SIG-M5 treated with dmso at 0.1 percent for 504 hours (cell line): Measurements from ENCODE around the gene SPIRE1.
"Not testable (repeated sequence)": the region's sequence is repeated elsewhere in the genome, so short reads cannot be mapped to it uniquely, and the experiment has no call there.

ENCODE experiments used
- DNase-seq: peaks from one replicate; lab custom pipeline; 2025; ENCODE audit not compliant: unreplicated experiment; lab: John Stamatoyannopoulos, UW

The SPIRE1 gene

DNA sequence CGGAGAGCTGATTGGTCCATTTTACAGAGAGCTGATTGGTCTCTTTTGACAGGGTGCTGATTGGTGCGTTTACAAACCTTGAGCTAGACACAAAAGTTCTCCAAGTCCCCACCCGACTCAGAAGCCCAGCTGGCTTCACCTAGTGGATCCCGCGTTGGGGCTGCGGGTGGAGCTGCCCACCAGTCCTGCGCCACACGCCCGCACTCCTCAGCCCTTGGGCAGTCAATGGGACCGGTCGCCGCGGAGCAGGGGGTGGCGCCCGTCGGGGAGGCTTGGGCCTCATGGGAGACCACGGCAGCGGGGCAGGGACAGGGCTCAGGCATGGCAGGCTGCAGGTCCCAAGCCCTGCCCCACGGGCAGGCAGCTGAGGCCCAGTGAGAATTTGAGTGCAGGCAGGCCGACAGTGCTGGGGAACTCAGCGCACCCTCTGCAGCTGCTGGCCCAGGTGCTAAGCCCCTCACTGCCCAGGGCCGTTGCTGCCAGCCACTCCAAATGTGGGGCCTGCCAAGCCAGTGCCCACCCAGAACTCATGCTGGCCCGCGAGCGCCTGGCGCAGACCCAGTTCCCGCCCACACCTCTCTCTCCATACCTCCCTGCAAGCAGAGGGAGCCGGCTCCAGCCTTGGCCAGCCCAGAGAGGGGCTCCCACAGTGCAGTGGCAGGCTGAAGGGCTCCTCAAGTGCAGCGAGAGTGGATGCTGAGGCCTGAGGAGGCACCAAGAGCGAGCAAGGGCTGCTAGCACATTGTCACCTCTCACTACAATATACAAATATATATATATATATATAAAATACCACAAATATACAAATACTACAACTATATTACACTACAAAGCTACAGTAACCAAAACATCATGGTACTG is 100.7 kb downstream of the SPIRE1 start:
- no peak for DNase-seq

DNA sequence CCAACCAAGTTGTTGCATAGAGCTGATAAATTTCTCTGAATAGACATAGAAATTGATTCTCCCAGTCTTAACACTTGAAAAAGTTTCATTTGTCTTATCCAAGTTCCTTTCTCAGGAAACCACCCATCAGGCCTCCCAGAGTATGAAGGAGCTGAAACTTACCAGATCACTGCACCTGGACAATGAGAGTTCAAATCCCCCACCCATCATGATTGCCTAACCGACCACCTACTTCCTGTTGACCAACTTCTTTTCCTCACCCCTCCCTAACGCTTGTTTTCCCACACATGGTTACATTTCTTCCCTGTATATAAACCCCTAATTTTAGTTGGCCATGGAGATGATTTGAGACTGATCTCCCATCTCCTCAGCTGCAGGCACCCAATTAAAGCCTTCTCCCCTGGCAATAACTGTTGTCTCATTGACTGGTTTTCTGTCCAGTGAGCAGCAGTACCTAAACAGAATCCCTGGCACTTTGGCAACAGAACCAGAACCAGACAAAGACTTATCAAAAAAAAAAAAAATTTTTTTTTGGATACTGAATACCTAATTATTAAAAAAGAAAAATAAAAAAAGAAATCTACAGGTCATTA is 103.0 kb downstream of the SPIRE1 start:
- no peak for DNase-seq

- no peak for DNase-seq
Observed at GRCh38 chr18:12552879-12553242, 105.0 kb downstream of the SPIRE1 start.

DNA sequence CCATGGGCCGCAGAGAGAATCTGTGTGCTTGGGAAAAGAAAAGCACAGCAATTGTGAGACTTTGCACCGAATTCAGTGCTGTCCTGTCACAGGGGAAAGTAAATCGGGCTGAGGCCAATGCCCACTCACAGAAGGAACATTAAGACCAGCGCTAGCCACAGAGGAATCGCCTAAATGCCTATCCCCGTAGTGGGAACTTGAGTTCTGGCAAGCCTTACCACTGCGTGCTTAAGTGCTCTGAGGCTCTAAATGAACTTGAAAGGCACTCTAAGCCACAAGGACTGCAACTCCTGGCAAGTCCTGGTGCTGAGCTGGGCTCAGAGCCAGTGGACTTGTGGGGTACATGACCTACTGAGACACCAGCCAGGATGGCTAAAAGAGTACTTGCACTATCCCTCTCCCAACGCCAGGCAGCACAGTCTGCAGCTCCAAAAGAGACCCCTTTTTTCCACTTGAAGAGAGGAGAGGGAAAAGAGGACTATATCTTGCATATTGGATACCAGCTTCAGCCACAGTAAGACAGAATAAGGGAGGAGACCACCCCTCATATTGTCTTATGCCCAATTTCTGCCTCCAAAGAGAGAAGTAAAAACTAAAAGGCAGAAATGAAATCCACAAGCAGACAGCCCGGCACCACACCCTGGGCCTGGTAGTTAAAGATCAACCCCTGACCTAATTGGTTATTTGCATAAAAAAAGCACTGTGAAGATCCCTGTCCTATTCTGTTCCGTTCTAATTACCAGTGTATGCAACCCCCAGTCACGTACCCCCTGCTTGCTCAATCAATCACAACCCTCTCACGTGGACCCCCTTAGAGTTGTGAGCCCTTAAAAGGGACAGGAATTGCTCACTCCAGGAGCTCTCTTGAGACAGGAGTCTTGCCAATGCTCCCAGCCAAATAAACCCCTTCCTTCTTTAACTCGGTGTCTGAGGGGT is 105.7 kb downstream of the SPIRE1 start:
- DNase-seq: not testable (repeated sequence)

GRCh38 chr18:12551466-12551865 is 106.4 kb downstream of the SPIRE1 start:
- not testable (repeated sequence) for DNase-seq

DNA sequence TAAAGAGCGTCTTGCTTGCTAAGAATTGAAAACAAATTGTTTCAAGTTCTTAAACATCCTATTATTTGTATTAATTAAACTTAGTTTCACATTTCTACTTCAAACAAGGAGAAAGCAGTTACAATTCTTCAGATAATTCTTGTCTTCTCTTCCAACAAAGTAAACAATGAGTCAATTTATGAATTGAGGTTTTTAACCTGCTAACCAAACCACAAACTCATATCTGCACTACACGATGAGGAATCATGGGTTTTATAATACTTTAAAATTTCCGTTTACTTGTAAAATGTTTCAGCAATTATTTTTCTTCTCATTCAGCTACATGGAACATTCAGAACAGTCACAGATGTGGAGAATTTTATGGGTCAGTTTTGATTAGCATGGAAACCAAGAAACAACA is 114.2 kb downstream of the SPIRE1 start:
- no peak for DNase-seq

DNA sequence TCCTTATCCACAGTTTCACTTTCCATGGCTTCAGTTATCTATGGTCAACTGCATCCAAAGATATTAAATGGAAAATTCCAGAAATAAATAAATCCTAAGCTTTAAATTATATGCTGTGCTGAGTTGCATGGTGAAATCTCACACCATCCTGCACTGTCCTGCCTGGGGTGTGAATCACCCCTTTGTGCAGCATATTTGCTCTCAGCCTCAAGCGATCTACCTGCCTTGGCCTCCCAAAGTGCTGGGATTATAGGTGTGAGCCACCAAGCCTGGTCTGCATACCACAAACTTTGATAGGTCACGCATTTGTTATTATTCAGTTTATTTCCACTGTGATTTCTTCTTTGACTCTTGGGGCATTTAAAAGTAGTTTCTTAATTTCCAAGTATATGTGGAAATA is 117.2 kb downstream of the SPIRE1 start:
- DNase-seq: no peak

- not testable (repeated sequence) for DNase-seq
Observed at GRCh38 chr18:12539158-12539557, 118.7 kb downstream of the SPIRE1 start.

DNA sequence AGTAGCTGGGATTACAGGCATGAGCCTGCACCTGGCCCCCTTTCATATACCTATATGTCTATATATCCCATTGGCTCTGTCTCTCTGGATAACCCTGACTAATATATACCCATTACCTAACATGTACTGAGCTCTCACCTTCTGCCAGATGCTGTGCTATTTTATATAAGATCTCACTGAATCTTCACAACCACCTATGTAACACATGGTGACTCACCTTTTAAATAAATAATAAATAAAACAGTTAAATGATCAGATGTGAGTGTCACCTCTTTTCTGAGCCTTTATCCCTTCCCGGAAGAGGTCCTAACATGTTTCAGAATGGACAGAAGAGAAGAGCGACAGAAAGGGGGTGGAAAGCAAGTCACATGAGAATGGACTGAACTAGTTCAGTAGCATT is 123.1 kb downstream of the SPIRE1 start:
- no peak for DNase-seq

DNA sequence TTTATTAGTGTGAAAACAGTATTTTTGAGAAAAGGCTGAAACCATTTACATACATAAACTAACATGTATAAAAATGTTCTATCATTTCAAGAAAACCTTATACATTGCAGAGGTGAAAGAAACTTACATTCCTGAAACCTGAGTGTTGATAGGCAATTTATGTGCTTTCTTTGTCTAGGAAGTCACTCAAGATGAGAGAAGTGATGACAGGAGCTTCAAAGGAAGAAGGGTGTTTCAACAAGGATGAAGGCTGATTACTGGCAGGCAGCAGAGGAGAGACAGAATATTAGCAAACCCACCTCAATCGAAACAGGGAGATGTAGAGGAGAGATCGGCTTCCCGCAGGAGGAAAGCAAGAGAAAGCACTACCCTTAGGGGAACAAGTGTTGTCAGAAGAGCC is 125.2 kb downstream of the SPIRE1 start:
- DNase-seq: no peak

GRCh38 chr18:12531749-12532148 is 126.2 kb downstream of the SPIRE1 start:
- DNase-seq: no peak

DNA sequence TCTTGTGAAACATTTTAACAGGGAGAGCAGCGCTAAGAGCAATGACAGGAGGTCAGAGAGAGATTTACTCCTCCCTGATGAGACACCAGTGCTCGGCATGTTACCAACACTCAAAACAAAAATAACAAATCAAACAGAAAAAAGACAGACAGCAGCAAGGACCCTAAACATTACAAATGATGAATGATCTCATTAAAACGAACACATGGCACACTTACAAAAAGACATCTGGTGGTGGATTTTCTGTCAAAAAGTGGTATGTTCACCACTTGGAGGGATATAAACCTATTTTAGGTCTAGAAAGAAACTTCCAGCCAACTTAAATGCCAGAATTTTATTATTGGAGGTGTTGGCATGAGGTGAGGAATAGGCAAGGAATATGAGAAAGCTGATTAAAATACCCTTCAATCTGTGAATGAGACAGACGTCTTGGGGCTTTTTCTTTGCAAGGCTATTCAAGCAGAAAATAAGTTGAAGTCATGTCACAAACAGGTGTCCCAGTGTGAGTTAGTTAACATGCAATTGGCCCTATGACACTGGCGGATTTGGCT is 137.4 kb downstream of the SPIRE1 start:
- DNase-seq: no peak

DNA sequence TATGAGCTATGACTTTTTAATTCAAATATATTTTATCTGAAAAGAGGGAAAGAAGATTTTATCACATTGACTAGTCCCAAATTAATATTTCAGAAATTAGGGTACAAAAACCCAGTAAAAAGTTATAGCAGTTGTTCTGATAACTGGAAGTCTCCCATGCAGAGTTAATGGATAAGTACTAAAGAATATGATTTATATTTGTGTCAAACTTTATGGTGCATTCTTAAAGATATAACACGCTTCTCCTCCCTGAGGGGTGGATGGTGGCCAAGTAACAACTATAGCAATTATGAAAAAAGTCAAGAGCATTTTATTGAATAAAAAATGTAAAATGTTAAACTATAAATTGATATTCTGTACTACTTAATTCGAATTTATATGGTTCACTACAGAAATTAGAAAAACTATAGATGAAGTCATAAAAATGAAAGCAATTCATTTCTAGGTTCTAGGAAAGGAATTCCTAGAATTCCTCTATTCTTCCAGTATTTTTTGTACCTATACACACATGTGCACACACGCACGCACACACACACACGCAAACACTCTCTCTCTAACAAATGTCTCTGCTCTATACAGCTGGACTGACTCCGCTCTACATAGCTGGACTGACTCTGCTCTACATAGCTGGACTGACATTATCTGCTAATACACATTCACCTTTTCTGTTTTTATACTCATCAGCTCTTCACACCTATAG is 138.9 kb downstream of the SPIRE1 start:
- DNase-seq: no peak

DNA sequence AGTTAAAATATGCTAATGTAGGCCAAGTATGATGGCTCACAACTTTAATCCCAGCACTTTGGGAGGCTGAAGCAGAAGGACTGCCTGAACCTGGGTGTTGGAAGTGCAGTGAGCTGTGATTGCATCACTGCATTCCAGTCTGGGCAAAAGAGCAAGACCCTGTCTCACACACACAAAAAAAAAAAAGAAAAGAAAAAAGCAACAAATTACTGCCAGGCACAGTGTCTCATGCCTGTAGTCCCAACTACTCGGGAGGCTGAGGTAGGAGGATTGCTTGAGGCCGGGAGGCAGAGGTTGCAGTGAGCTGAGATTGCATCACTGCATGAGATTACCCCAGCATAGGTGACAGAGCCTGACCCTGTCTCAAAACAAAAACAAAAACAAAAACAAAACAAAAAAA is 139.6 kb downstream of the SPIRE1 start:
- no peak for DNase-seq

- DNase-seq: no peak
Observed at GRCh38 chr18:12517142-12517825, 140.6 kb downstream of the SPIRE1 start.

- no peak for DNase-seq
Observed at GRCh38 chr18:12516049-12516630, 141.8 kb downstream of the SPIRE1 start.

DNA sequence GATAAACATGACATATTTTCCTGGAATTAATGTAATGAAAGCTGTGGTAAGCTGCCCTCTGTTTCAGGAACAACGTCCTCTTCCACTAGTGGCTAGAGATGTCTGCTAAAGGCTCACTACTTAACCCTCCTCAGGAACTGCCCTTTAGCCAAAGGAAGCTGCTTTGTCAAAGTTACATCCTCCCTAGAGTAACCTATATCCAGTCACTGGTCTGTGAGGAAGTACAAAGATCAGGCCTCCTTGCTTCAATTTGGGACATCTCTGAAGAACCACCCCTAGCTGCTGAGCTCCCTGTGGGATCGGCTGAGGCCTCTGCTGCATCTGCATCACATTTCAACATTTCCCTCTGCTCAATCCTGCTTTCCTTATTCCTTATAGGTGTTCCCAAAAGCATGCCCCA is 142.4 kb downstream of the SPIRE1 start:
- DNase-seq: peak; percentile 7

DNA sequence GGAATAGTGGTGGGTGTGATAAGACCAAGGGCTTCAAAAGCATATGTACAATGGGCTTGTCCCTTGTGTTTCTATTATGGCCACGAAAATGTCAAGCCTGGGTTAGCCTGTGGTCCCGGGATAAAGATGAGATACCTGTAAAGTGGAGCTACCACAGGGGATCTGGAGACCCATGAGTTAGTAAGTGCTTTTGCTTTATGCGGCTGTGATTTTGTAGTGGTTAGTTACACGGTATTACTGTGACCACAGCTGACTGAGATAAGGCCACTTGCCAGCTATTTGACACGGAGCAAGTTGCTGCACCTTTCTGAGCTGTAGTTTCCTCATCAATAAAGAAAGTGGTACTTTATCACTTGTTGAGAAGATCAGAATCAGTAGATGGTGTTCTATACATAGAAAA is 150.9 kb downstream of the SPIRE1 start:
- no peak for DNase-seq

GRCh38 chr18:12500986-12501385 is 156.9 kb downstream of the SPIRE1 start:
- DNase-seq: no peak

GRCh38 chr18:12497839-12498238 is 160.1 kb downstream of the SPIRE1 start:
- DNase-seq: no peak
